OCI-LY7 (cell line): ENCODE data around the gene KIFBP. TPM values are rescaled to one million over a fixed set of nuclear protein-coding genes. Genes with fewer than 3 reads are reported as not detected.

ENCODE experiments used
- BruUV-seq: library from RNA; stranded (reverse); fragments of 400-500 nt; replicated peaks from 2 replicates; lab custom pipeline; 2021; lab: Mats Ljungman, UMichigan
- CTCF ChIA-PET: fragments of 300-600 bp; sonication (Branson Sonifier 250); formaldehyde crosslinking; loops from one replicate; lab custom pipeline; 2022; ENCODE audit warnings: antibody characterized with exemption; ENCODE audit not compliant: unreplicated experiment; lab: Charles Lee
- POLR2A ChIA-PET: fragments of 300-600 bp; sonication (Branson Sonifier 250); formaldehyde crosslinking; loops from one replicate; lab custom pipeline; 2022; ENCODE audit warnings: antibody characterized with exemption; lab: Charles Lee
- DNase-seq: peaks from one replicate; pipeline ENCODE4 v3.0.0-alpha.2; 2015; ENCODE audit warnings: low spot score
- H2AFZ ChIP-seq: fragments of 200-600 bp; sonication (generic), shearing (Covaris generic); 2 replicates; pipeline ENCODE4 v1.6.1; 2014; ENCODE audit warnings: mild to moderate bottlenecking, antibody characterized with exemption, low read length, moderate library complexity
- H3K27ac ChIP-seq: fragments of 200-600 bp; sonication (generic); 2 replicates; pipeline ENCODE4 v1.5.1; 2014; ENCODE audit warnings: mixed run types, low read depth, mild to moderate bottlenecking, moderate library complexity, low read length, inconsistent platforms; ENCODE audit not compliant: poor library complexity, severe bottlenecking
- H3K36me3 ChIP-seq: fragments of 200-600 bp; sonication (generic); 2 replicates; pipeline ENCODE4 v1.6.1; 2014; ENCODE audit warnings: mild to moderate bottlenecking, antibody characterized with exemption, low read length, moderate library complexity, mixed read lengths; ENCODE audit not compliant: insufficient read depth
- H3K4me1 ChIP-seq: fragments of 200-600 bp; sonication (generic); 2 replicates; pipeline ENCODE4 v1.5.1; 2014; ENCODE audit warnings: mild to moderate bottlenecking, low read length; ENCODE audit not compliant: insufficient read depth, poor library complexity, severe bottlenecking
- H3K4me2 ChIP-seq: fragments of 200-600 bp; sonication (generic); 2 replicates; pipeline ENCODE4 v1.6.1; 2014; ENCODE audit warnings: mild to moderate bottlenecking, low read length
- H3K4me3 ChIP-seq: fragments of 200-600 bp; sonication (generic); 2 replicates; pipeline ENCODE4 v1.5.1; 2014; ENCODE audit warnings: mild to moderate bottlenecking, low read depth, low read length; ENCODE audit not compliant: poor library complexity, severe bottlenecking
- H3K79me2 ChIP-seq: fragments of 200-600 bp; sonication (generic); 2 replicates; pipeline ENCODE4 v1.6.1; 2016; ENCODE audit warnings: low read depth, mild to moderate bottlenecking, low read length, moderate library complexity, mixed read lengths; ENCODE audit not compliant: insufficient read depth
- H3K9me2 ChIP-seq: fragments of 200-600 bp; sonication (generic); 2 replicates; pipeline ENCODE4 v1.6.1; 2016; ENCODE audit warnings: mild to moderate bottlenecking, low read length, mixed read lengths; ENCODE audit not compliant: insufficient read depth
- H3K9me3 ChIP-seq: fragments of 200-600 bp; sonication (generic); 2 replicates; pipeline ENCODE4 v1.6.1; 2014; ENCODE audit warnings: mild to moderate bottlenecking, mixed run types, low read length, mixed read lengths
- H4K20me1 ChIP-seq: fragments of 200-600 bp; sonication (generic); 2 replicates; pipeline ENCODE4 v1.6.1; 2014; ENCODE audit warnings: mild to moderate bottlenecking, antibody characterized with exemption, low read length, moderate library complexity, mixed read lengths; ENCODE audit not compliant: insufficient read depth
- EZH2phosphoT487 ChIP-seq: fragments of 200-600 bp; sonication (generic); IDR thresholded peaks from 2 replicates; pipeline ENCODE4 v1.6.1; 2018; ENCODE audit warnings: low read depth, borderline replicate concordance, mild to moderate bottlenecking, mixed run types, antibody characterized with exemption, low read length, moderate library complexity, mixed read lengths
- intact Hi-C: fragments of 100-400 bp; cut with micrococcal nuclease; formaldehyde crosslinking; loops from one replicate; pipeline ENCODE4 v1.10.0; 2022; ENCODE audit not compliant: unreplicated experiment
- total RNA-seq, 2 experiments: library from RNA; depleted of rRNA in 1 of 2; stranded (reverse); fragments of >200 nt in 1 of 2; shearing (Covaris generic) in 1 of 2; gene quantifications; 2 replicates each; pipeline ENCODE4 v1.2.3, GENCODE V29; 2014 to 2022
- TF ChIP-seq, protein P1 (sequence below): fragments of 200-600 bp; sonication (generic); conservative IDR thresholded peaks from 2 replicates; pipeline ENCODE4 v1.5.1; 2014; ENCODE audit warnings: mild to moderate bottlenecking, antibody characterized with exemption, low read length, moderate library complexity, mixed read lengths

The KIFBP gene
- total RNA-seq, 2 experiments from 2014 or later: 5.4 to 11.9 TPM

DNA sequence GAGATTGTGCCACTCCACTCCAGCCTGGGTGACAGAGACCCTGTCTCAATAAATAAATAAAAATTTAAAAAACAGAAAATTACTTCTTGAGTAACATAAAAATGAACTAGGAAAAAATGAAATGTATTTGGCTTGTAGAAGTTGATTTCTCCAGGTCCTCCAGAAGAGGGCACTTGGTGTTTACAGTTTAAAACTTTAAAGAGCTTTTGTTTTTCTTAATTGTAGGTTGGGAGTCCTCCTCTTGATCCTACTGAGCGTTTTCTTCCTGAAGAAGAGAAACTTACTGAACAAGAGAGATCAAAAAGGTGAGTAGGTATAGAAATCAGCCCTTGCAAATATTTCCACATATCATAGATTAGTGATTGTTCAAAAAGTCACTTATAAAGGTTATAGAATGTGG, 16.2 kb downstream of the KIFBP start:
- TF ChIP-seq, protein P1, sequence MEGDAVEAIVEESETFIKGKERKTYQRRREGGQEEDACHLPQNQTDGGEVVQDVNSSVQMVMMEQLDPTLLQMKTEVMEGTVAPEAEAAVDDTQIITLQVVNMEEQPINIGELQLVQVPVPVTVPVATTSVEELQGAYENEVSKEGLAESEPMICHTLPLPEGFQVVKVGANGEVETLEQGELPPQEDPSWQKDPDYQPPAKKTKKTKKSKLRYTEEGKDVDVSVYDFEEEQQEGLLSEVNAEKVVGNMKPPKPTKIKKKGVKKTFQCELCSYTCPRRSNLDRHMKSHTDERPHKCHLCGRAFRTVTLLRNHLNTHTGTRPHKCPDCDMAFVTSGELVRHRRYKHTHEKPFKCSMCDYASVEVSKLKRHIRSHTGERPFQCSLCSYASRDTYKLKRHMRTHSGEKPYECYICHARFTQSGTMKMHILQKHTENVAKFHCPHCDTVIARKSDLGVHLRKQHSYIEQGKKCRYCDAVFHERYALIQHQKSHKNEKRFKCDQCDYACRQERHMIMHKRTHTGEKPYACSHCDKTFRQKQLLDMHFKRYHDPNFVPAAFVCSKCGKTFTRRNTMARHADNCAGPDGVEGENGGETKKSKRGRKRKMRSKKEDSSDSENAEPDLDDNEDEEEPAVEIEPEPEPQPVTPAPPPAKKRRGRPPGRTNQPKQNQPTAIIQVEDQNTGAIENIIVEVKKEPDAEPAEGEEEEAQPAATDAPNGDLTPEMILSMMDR: peak; percentile 76
- TF ChIP-seq EZH2phosphoT487: no peak
- Histone ChIP-seq H3K27ac (no peak overlapping the region), H3K79me2 (no peaks in the 10 kb centered on the region), H3K4me2 (no peak overlapping the region), H4K20me1 (no peaks in the 10 kb centered on the region), H3K4me3 (no peak overlapping the region), H2AFZ (no peak overlapping the region), H3K9me3 (no peaks in the 10 kb centered on the region), H3K4me1 (no peaks in the 10 kb centered on the region), H3K36me3 (peaks cover 24% of the 10 kb centered on the region; the same call in 1 of the 2 replicates), H3K9me2 (no peaks in the 10 kb centered on the region)
- intact Hi-C loops: loop anchor here (1.0 to 10.0 kb wide), 3 partner anchors 88 to 410 kb away; partner anchors contain the start of genes HKDC1 and TACR2
- POLR2A ChIA-PET: no interaction called here
- CTCF ChIA-PET: no interaction called here
- BruUV-seq: no TSS peak
- peak; percentile 49 for DNase-seq

DNA sequence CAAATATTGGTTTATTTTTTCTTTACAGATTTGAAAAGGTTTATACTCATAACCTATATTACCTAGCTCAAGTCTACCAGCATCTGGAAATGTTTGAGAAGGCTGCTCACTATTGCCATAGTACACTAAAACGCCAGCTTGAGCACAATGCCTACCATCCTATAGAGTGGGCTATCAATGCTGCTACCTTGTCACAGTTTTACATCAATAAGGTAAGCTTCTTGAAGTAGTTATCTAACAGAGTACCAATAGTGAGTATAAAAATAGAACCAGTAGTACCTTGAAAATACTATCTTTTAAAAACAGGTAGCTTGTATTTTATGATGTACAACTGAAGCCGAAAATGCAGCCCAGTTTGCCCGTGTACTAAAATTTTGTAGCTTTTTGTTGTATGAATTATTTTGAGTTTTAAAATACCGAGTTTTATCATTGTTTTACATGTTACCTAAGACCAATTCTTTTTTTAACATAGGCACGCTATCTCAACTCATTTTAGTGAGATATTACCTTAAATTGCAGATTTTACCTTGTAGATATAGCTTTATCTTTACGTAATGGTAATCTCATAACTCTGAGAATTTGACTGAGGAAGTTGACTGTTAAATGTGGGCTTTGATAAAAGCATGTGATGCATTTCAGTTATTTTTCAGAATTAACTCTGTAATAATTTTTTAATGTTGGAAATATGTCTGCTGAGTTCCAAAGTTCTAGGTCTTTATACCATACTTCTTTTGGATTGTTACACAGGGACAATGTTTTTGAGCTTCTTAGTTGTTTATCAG, 17.3 kb downstream of the KIFBP start:
- Histone ChIP-seq H3K9me2 (no peaks in the 10 kb centered on the region), H3K36me3 (peaks cover 22% of the 10 kb centered on the region; the same call in 1 of the 2 replicates), H3K4me1 (no peaks in the 10 kb centered on the region), H3K27ac (no peak overlapping the region), H2AFZ (no peak overlapping the region), H3K79me2 (no peaks in the 10 kb centered on the region), H3K4me3 (no peak overlapping the region), H3K4me2 (no peak overlapping the region), H4K20me1 (no peaks in the 10 kb centered on the region), H3K9me3 (no peaks in the 10 kb centered on the region)
- TF ChIP-seq, protein P1: no peak
- TF ChIP-seq EZH2phosphoT487: no peak
- CTCF ChIA-PET: no interaction called here
- no peak for DNase-seq
- no TSS peak for BruUV-seq
- POLR2A ChIA-PET: no interaction called here
- intact Hi-C loops: loop anchor here (1.0 to 10.0 kb wide), 3 partner anchors 87 to 409 kb away; partner anchors contain the start of genes HKDC1 and TACR2

DNA sequence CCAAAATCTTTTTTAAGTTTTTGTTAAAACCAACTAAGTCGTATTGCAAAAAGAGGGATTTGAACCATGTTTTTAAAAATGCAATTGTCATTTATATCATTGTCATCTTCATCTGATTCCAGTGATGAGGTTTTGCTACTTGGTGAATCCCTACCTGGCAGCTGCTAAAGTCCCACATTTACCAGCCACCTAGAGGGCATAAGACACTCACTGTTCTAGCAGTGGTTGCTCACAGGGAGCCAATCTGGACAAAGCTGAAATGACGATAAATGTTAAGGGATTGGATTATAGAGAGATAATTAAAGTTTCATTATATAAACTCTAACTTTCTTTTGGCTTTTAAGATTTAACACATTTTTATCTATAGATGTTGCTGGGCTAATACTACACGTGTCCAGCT, 18.7 kb downstream of the KIFBP start:
- H3K9me2 ChIP-seq: no peaks in the 10 kb centered on the region
- intact Hi-C loops: loop anchor here (5.0 to 10.0 kb wide), 2 partner anchors 215 to 408 kb away; partner anchors contain the start of genes HKDC1 and TACR2
- BruUV-seq: no TSS peak
- H3K36me3 ChIP-seq: peaks cover 25% of the 10 kb centered on the region; the same call in 1 of the 2 replicates
- no peak overlapping the region for H2AFZ ChIP-seq
- DNase-seq: no peak
- no peaks in the 10 kb centered on the region for H3K9me3 ChIP-seq
- POLR2A ChIA-PET: no interaction called here
- H4K20me1 ChIP-seq: no peaks in the 10 kb centered on the region
- no peak overlapping the region for H3K4me3 ChIP-seq
- no peaks in the 10 kb centered on the region for H3K4me1 ChIP-seq
- TF ChIP-seq EZH2phosphoT487: no peak
- TF ChIP-seq, protein P1: 0 out of 2 replicates have a peak, but pooled peaks have one; percentile 20
- H3K27ac ChIP-seq: no peak overlapping the region
- H3K4me2 ChIP-seq: no peak overlapping the region
- CTCF ChIA-PET: no interaction called here
- no peaks in the 10 kb centered on the region for H3K79me2 ChIP-seq
